Keratinocyte (primary cell): ENCODE measurements around the gene ARIH1. TPM values are rescaled to one million over a fixed set of nuclear protein-coding genes. Genes with fewer than 3 reads are reported as not detected.

Source experiments
- DNase-seq: peaks from one replicate; pipeline ENCODE4 v3.0.0-alpha.2; 2011; ENCODE audit warnings: low read depth, missing footprints, low spot score
- FAIRE-seq: peaks from 2 replicates; lab custom pipeline; 2011; peaks lifted over from hg19 to GRCh38; lab: Jason Lieb, UNC
- H2AFZ ChIP-seq: 2 replicates; pipeline ENCODE4 v1.6.0; 2012; ENCODE audit warnings: low read length, control low read depth, inconsistent platforms; ENCODE audit not compliant: control insufficient read depth
- H3K27ac ChIP-seq: 2 replicates; pipeline ENCODE4 v1.5.1; 2011; ENCODE audit warnings: low read length; ENCODE audit not compliant: control insufficient read depth, insufficient read depth
- H3K27me3 ChIP-seq: 3 replicates; pipeline ENCODE4 v1.6.0; 2011; ENCODE audit warnings: low read length; ENCODE audit not compliant: control insufficient read depth, insufficient read depth; ENCODE audit errors: extremely low read depth
- H3K36me3 ChIP-seq, 2 experiments: 2 replicates in 1 of 2; 3 replicates in 1 of 2; pipeline ENCODE4 v1.5.1; 2011; ENCODE audit warnings: low read length in 2 of 2, mild to moderate bottlenecking in 1 of 2; ENCODE audit not compliant: control insufficient read depth in 2 of 2, insufficient read depth in 2 of 2; ENCODE audit errors: extremely low read depth in 1 of 2
- H3K4me1 ChIP-seq: 3 replicates; pipeline ENCODE4 v1.5.1; 2011; ENCODE audit warnings: low read length; ENCODE audit not compliant: control insufficient read depth, insufficient read depth; ENCODE audit errors: extremely low read depth
- H3K4me2 ChIP-seq: 3 replicates; pipeline ENCODE4 v1.6.0; 2011; ENCODE audit warnings: low read depth, low read length; ENCODE audit not compliant: control insufficient read depth, insufficient read depth; ENCODE audit errors: extremely low read depth
- H3K4me3 ChIP-seq, 3 experiments: fragments of 200-600 bp in 1 of 3; sonication (generic) in 1 of 3; 2 replicates in 2 of 3; 3 replicates in 1 of 3; pipeline ENCODE4 v1.5.1; 2011 to 2016; ENCODE audit warnings: low read length in 3 of 3, mild to moderate bottlenecking in 3 of 3, control low read depth in 2 of 3, inconsistent platforms in 1 of 3, low read depth in 1 of 3, mixed read lengths in 1 of 3, mixed run types in 1 of 3, moderate library complexity in 1 of 3; ENCODE audit not compliant: control insufficient read depth in 2 of 3, insufficient read depth in 2 of 3; ENCODE audit errors: extremely low read depth in 1 of 3
- H3K79me2 ChIP-seq: 2 replicates; pipeline ENCODE4 v1.6.0; 2012; ENCODE audit warnings: low read length; ENCODE audit not compliant: control insufficient read depth, insufficient read depth
- H3K9ac ChIP-seq: 3 replicates; pipeline ENCODE4 v1.6.0; 2011; ENCODE audit warnings: low read length; ENCODE audit not compliant: control insufficient read depth, insufficient read depth; ENCODE audit errors: extremely low read depth
- H3K9me1 ChIP-seq: 3 replicates; pipeline ENCODE4 v1.6.0; 2011; ENCODE audit warnings: low read length; ENCODE audit not compliant: control insufficient read depth, insufficient read depth; ENCODE audit errors: extremely low read depth
- H3K9me3 ChIP-seq: 2 replicates; pipeline ENCODE4 v1.5.1; 2012; ENCODE audit warnings: low read depth, low read length; ENCODE audit not compliant: control insufficient read depth
- H4K20me1 ChIP-seq: 3 replicates; pipeline ENCODE4 v1.6.0; 2011; ENCODE audit warnings: low read length; ENCODE audit not compliant: control insufficient read depth, insufficient read depth; ENCODE audit errors: extremely low read depth
- EZH2 ChIP-seq: IDR thresholded peaks from one replicate; pipeline ENCODE4 v1.6.1; 2012; ENCODE audit warnings: inconsistent platforms, mild to moderate bottlenecking, low read length, moderate library complexity
- dilution Hi-C: fragments of 300-500 bp; cut with MboI; formaldehyde crosslinking; loops from one replicate; pipeline ENCODE4 v1.7.0; 2020; ENCODE audit warnings: low sequenced_read_pairs; ENCODE audit not compliant: extremely low pct_ligation_motif_present
- polyA plus RNA-seq, 5 experiments: library from polyadenylated mRNA; depleted of rRNA in 3 of 5; stranded (reverse) in 3 of 5; stranded (forward) in 1 of 5; unstranded in 1 of 5; fragments of >200 nt; gene quantifications; 1 replicate in 1 of 5; 2 replicates in 3 of 5; 3 replicates in 1 of 5; pipeline versions ENCODE4 v1.2.1 to v1.2.3, GENCODE V29; 2011 to 2012; ENCODE audit warnings: missing spikeins in 2 of 5, low read depth in 1 of 5, low replicate concordance in 1 of 5
- TF ChIP-seq, protein P1 (sequence below), 3 experiments: IDR thresholded peaks in 1 of 3; conservative IDR thresholded peaks in 1 of 3; optimal IDR thresholded peaks in 1 of 3; 2 replicates in 2 of 3; 3 replicates in 1 of 3; pipeline versions ENCODE3 to v1.5.1; 2011; ENCODE audit warnings: low read length in 3 of 3, mild to moderate bottlenecking in 3 of 3, moderate library complexity in 2 of 3, control low read depth in 1 of 3, inconsistent platforms in 1 of 3; ENCODE audit not compliant: insufficient read depth in 2 of 3; ENCODE audit errors: extremely low read depth in 1 of 3

The ARIH1 gene
- polyA plus RNA-seq, 1 donor (not counting 4 experiments of a cell fraction or from before 2014, with no cell fraction given) = 70.6 TPM

DNA sequence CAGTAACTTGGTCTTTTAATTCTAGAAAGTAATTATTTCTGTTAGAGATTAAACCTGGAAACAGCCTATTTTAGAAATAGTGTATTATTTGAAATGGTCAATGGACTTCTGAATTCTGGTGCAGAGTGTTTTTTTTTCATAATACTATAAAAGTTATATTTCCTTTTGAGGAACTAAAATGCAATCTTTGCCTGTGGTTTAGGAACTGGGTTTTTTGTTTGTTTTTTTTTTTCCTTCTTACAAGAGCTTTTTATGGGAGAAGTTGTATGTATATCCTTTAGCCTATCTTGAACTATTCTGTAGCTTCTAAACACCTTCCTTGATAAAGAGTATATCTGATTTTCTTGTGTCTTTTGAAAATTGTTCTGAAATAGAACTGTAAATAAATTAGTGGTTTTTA, 88.3 kb downstream of the ARIH1 start:
- Histone ChIP-seq H3K27ac (no peak overlapping the region), H3K79me2 (peaks cover 21% of the 10 kb centered on the region), H3K9me1 (no peaks in the 10 kb centered on the region), H3K4me3 (no peak overlapping the region), H3K27me3 (no peaks in the 10 kb centered on the region), H3K36me3 (peaks cover 3 to 4% of the 10 kb centered on the region in 2 experiments), H2AFZ (no peak overlapping the region), H3K4me2 (no peak overlapping the region), H3K9me3 (no peaks in the 10 kb centered on the region), H4K20me1 (no peaks in the 10 kb centered on the region), H3K4me1 (no peaks in the 10 kb centered on the region), H3K9ac (no peak overlapping the region)
- TF ChIP-seq, protein P1, sequence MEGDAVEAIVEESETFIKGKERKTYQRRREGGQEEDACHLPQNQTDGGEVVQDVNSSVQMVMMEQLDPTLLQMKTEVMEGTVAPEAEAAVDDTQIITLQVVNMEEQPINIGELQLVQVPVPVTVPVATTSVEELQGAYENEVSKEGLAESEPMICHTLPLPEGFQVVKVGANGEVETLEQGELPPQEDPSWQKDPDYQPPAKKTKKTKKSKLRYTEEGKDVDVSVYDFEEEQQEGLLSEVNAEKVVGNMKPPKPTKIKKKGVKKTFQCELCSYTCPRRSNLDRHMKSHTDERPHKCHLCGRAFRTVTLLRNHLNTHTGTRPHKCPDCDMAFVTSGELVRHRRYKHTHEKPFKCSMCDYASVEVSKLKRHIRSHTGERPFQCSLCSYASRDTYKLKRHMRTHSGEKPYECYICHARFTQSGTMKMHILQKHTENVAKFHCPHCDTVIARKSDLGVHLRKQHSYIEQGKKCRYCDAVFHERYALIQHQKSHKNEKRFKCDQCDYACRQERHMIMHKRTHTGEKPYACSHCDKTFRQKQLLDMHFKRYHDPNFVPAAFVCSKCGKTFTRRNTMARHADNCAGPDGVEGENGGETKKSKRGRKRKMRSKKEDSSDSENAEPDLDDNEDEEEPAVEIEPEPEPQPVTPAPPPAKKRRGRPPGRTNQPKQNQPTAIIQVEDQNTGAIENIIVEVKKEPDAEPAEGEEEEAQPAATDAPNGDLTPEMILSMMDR (optimal IDR thresholded peaks at IDR 0.05 in 1 of 3, IDR thresholded peaks at IDR 0.05 in 1 of 3, conservative IDR thresholded peaks at IDR 0.05 in 1 of 3; ENCODE audit: extremely low read depth in 1 of 3, insufficient read depth in 2 of 3, low read length in 3 of 3) = no peak
- TF ChIP-seq EZH2 = no peak
- DNase-seq (no peak), FAIRE-seq (no peak)
- dilution Hi-C loops = no loop called here

DNA sequence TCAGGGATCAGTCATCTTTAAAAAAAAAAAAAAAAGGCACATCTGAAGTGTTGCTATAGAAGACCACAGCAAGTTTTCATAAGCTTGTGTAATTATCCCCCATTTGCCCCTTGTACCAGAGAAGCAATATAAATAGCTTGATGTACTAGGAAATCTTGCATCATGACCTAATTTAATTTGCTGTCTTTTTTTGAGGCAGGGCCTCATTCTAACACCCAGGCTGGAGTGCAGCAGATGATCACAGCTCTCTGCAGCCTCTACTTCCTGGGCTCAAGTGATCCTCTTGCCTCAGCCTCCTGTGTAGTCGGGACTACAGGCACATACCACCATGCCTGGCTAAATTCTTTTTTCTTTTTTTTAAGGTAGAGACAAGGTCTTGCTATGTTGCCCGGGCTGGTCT, 88.7 kb downstream of the ARIH1 start:
- Histone ChIP-seq H3K36me3 (peaks cover 3 to 4% of the 10 kb centered on the region in 2 experiments), H2AFZ (no peak overlapping the region), H3K4me1 (no peaks in the 10 kb centered on the region), H3K9me1 (no peaks in the 10 kb centered on the region), H3K9me3 (no peaks in the 10 kb centered on the region), H3K4me3 (no peak overlapping the region), H3K9ac (no peak overlapping the region), H3K79me2 (peaks cover 17% of the 10 kb centered on the region), H3K27me3 (no peaks in the 10 kb centered on the region), H3K4me2 (no peak overlapping the region), H4K20me1 (no peaks in the 10 kb centered on the region), H3K27ac (no peak overlapping the region)
- DNase-seq (no peak), FAIRE-seq (no peak)
- dilution Hi-C loops = no loop called here
- TF ChIP-seq, protein P1 (optimal IDR thresholded peaks at IDR 0.05 in 1 of 3, IDR thresholded peaks at IDR 0.05 in 1 of 3, conservative IDR thresholded peaks at IDR 0.05 in 1 of 3; ENCODE audit: extremely low read depth in 1 of 3, insufficient read depth in 2 of 3, low read length in 3 of 3) = no peak
- no peak for TF ChIP-seq EZH2
